Esophagus squamous epithelium (tissue), 4 donors: Measurements from ENCODE around the gene DNAJC1.

Experiments used
- POLR2A ChIP-seq, 4 donors: fragments of 450-650 bp; IDR thresholded peaks; one replicate each; pipeline ENCODE4 v1.6.1; 2017; ENCODE audit warnings: antibody characterized with exemption in 4 of 4, mild to moderate bottlenecking in 4 of 4, moderate library complexity in 3 of 4
- TF ChIP-seq, protein P1 (sequence below), 6 experiments: fragments of 450-650 bp in 4 of 6; fragments of 200-600 bp in 2 of 6; sonication (generic) in 2 of 6; IDR thresholded peaks; one replicate each; pipeline ENCODE4 v1.5.1; 2016 to 2019; ENCODE audit warnings: antibody characterized with exemption in 6 of 6, mild to moderate bottlenecking in 4 of 6, moderate library complexity in 4 of 6

GRCh38 chr10:21823617-21824016 is 179.9 kb downstream of the DNAJC1 start:
- TF ChIP-seq POLR2A (IDR thresholded peaks at IDR 0.05): no peak
- TF ChIP-seq, protein P1, sequence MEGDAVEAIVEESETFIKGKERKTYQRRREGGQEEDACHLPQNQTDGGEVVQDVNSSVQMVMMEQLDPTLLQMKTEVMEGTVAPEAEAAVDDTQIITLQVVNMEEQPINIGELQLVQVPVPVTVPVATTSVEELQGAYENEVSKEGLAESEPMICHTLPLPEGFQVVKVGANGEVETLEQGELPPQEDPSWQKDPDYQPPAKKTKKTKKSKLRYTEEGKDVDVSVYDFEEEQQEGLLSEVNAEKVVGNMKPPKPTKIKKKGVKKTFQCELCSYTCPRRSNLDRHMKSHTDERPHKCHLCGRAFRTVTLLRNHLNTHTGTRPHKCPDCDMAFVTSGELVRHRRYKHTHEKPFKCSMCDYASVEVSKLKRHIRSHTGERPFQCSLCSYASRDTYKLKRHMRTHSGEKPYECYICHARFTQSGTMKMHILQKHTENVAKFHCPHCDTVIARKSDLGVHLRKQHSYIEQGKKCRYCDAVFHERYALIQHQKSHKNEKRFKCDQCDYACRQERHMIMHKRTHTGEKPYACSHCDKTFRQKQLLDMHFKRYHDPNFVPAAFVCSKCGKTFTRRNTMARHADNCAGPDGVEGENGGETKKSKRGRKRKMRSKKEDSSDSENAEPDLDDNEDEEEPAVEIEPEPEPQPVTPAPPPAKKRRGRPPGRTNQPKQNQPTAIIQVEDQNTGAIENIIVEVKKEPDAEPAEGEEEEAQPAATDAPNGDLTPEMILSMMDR (IDR thresholded peaks at IDR 0.05): no peak
